MM.1S (cell line): ENCODE data around the gene COA8.

ENCODE experiments used
- DNase-seq: peaks from one replicate; pipeline ENCODE4 v3.0.0-alpha.2; 2015
- H2AFZ ChIP-seq: fragments of 300-600 bp; sonication (generic); 2 replicates; pipeline ENCODE4 v1.6.0; 2016; ENCODE audit warnings: antibody characterized with exemption, low read length
- H3F3A ChIP-seq: fragments of 300-600 bp; sonication (generic); 2 replicates; pipeline ENCODE4 v1.6.1; 2016; ENCODE audit warnings: mild to moderate bottlenecking, antibody characterized with exemption, low read length, moderate library complexity, mixed read lengths; ENCODE audit not compliant: insufficient read depth
- H3K27ac ChIP-seq: fragments of 300-600 bp; sonication (generic); 2 replicates; pipeline ENCODE4 v1.5.1; 2016; ENCODE audit warnings: mild to moderate bottlenecking, low read length
- H3K27me3 ChIP-seq: fragments of 300-600 bp; sonication (generic); replicated peaks from 2 replicates; pipeline ENCODE4 v1.6.0; 2016; ENCODE audit warnings: low read length; ENCODE audit not compliant: insufficient read depth
- H3K36me3 ChIP-seq: fragments of 300-600 bp; sonication (generic); replicated peaks from 2 replicates; pipeline ENCODE4 v1.6.1; 2016; ENCODE audit warnings: mild to moderate bottlenecking, low read length, mixed read lengths; ENCODE audit not compliant: insufficient read depth
- H3K4me1 ChIP-seq: fragments of 300-600 bp; sonication (generic); 2 replicates; pipeline ENCODE4 v1.6.1; 2016; ENCODE audit warnings: low read length, mixed read lengths
- H3K4me2 ChIP-seq: fragments of 300-600 bp; sonication (generic); 2 replicates; pipeline ENCODE4 v1.6.0; 2016; ENCODE audit warnings: low read depth, low read length
- H3K4me3 ChIP-seq: fragments of 300-600 bp; sonication (generic); 2 replicates; pipeline ENCODE4 v1.5.1; 2016; ENCODE audit warnings: low read length, mixed read lengths
- H3K79me2 ChIP-seq: fragments of 300-600 bp; sonication (generic); 2 replicates; pipeline ENCODE4 v1.6.1; 2016; ENCODE audit warnings: mixed run types, low read length, mixed read lengths
- H3K9ac ChIP-seq: fragments of 300-600 bp; sonication (generic); 2 replicates; pipeline ENCODE4 v1.6.1; 2016; ENCODE audit warnings: low read length, mixed read lengths
- H3K9me2 ChIP-seq: fragments of 300-600 bp; sonication (generic); replicated peaks from 2 replicates; pipeline ENCODE4 v1.6.1; 2016; ENCODE audit warnings: mild to moderate bottlenecking, low read length, mixed read lengths; ENCODE audit not compliant: insufficient read depth
- H3K9me3 ChIP-seq: fragments of 300-600 bp; sonication (generic); replicated peaks from 2 replicates; pipeline ENCODE4 v1.6.1; 2016; ENCODE audit warnings: mild to moderate bottlenecking, low read length, mixed read lengths; ENCODE audit not compliant: insufficient read depth
- H4K20me1 ChIP-seq: fragments of 300-600 bp; sonication (generic); 2 replicates; pipeline ENCODE4 v1.6.1; 2016; ENCODE audit warnings: mild to moderate bottlenecking, low read length, moderate library complexity, mixed read lengths; ENCODE audit not compliant: insufficient read depth
- CTCF ChIP-seq: fragments of 300-600 bp; sonication (generic); IDR thresholded peaks from 2 replicates; pipeline ENCODE4 v1.5.1; 2016; ENCODE audit warnings: antibody characterized with exemption, low read length, mixed read lengths
- EZH2 ChIP-seq: fragments of 300-600 bp; sonication (generic); optimal IDR thresholded peaks from 2 replicates; pipeline ENCODE3; 2017; ENCODE audit warnings: low read depth, mild to moderate bottlenecking, antibody characterized with exemption, low read length, mixed read lengths
- EZH2phosphoT487 ChIP-seq: fragments of 300-600 bp; sonication (generic); IDR thresholded peaks from 2 replicates; pipeline ENCODE4 v1.6.1; 2018; ENCODE audit warnings: antibody characterized with exemption, low read length

Gene COA8

DNA sequence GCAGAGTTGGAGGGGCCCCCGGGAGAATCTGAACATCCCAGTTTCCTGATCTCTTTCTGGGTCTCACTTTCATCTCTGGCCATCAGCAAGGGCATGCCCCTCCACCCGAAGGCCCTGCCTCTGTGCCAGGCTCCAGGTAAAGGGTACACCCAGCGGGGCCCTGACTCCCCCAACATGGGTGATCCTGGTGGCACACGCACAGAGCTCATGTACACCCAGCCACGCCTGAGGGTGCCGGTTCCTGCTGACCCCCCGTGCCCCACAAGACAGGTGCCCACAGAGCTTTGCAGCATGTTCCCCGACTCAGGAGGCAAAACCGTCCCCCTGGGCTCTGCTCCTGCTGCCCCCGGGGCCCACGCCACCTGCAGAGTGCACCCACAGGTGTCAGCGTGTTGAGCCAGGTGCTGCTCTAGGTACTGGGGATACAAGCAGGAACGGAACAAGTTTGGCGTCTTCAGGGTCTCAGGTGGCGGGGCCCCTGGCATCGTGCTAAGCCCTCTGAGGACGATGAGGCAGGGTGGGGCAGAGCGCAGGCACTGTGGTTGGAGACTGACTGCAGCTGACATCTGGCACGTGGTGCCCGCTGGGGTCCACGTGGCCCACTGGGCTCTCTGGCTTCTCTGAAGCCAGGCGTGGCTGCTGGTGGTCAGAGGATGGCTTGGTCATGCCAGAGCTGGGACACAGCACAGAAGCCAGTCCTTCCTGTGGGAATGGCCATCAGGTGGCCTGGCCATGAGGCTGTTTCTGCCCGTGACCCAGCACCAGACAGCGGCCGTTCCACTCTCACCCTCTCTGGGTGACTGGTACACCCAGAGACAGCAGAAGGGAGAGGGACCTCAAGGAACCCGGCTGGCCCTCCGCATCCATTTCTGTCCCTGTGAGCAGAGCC lies 14.1 kb upstream of the COA8 start:
- Histone ChIP-seq H3K9me2 (no peaks in the 10 kb centered on the region), H3K27ac (no peak overlapping the region), H3K27me3 (no peaks in the 10 kb centered on the region), H3K79me2 (no peaks in the 10 kb centered on the region), H3K36me3 (no peaks in the 10 kb centered on the region), H2AFZ (no peak overlapping the region), H3F3A (no peaks in the 10 kb centered on the region), H3K9me3 (no peaks in the 10 kb centered on the region), H3K4me2 (no peak overlapping the region), H3K4me1 (no peaks in the 10 kb centered on the region), H3K4me3 (no peak overlapping the region), H3K9ac (no peak overlapping the region), H4K20me1 (no peaks in the 10 kb centered on the region)
- no peak for TF ChIP-seq EZH2phosphoT487
- TF ChIP-seq CTCF, result no peak
- no peak for TF ChIP-seq EZH2
- no peak for DNase-seq

DNA sequence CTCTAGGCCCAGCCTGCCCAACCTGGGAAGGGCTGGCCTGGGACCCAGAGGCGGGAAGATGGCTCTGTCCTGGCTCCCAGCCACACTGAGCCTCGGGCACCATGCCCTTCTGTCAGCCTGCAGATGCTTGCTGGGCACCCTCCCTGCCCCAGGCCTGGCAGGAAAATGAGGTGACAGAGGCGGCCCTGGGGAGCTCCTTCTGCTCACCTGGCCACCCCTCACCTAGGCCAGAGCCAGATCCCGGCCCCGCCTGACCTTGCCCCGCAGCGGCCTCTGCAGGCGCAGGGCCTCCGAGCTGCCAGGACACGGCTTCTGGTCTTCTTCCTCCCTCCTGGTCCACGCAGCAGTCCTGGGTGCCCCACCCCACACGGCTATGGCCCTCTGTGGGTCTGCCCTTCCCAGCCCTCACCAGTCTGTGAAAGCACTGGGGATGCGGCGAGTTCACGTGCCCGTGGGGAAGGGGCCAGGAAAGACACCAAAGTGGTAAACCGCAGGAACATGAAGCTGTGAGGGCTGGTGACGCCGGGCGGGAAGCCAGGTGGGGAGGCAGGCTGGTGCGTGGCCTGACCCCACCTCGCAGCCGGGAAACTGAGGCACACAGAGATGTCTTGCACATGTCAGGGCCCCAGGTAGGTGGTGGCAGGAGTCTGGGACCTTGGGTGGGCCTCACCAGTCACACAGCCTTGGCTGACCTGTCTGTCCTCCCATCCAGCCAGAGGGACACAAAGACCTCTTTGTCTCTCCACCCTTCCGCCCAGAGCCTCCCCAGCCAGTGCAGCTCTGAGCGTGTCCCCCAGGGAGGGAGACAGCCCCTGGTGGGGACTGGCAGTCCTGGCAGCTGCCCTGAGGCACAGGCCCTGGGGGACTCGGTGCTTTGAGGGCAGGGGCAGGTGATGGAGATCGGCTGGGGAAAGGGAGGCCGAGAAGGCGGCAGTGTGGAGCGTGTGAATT lies 13.1 kb upstream of the COA8 start:
- Histone ChIP-seq H3K9me2 (no peaks in the 10 kb centered on the region), H3F3A (no peaks in the 10 kb centered on the region), H3K79me2 (no peaks in the 10 kb centered on the region), H3K4me1 (no peaks in the 10 kb centered on the region), H2AFZ (no peak overlapping the region), H4K20me1 (no peaks in the 10 kb centered on the region), H3K9me3 (no peaks in the 10 kb centered on the region), H3K9ac (no peak overlapping the region), H3K27ac (no peak overlapping the region), H3K36me3 (no peaks in the 10 kb centered on the region), H3K4me3 (no peak overlapping the region), H3K27me3 (no peaks in the 10 kb centered on the region), H3K4me2 (no peak overlapping the region)
- TF ChIP-seq EZH2phosphoT487, result no peak
- TF ChIP-seq CTCF, result no peak
- TF ChIP-seq EZH2, result no peak
- no peak for DNase-seq

DNA sequence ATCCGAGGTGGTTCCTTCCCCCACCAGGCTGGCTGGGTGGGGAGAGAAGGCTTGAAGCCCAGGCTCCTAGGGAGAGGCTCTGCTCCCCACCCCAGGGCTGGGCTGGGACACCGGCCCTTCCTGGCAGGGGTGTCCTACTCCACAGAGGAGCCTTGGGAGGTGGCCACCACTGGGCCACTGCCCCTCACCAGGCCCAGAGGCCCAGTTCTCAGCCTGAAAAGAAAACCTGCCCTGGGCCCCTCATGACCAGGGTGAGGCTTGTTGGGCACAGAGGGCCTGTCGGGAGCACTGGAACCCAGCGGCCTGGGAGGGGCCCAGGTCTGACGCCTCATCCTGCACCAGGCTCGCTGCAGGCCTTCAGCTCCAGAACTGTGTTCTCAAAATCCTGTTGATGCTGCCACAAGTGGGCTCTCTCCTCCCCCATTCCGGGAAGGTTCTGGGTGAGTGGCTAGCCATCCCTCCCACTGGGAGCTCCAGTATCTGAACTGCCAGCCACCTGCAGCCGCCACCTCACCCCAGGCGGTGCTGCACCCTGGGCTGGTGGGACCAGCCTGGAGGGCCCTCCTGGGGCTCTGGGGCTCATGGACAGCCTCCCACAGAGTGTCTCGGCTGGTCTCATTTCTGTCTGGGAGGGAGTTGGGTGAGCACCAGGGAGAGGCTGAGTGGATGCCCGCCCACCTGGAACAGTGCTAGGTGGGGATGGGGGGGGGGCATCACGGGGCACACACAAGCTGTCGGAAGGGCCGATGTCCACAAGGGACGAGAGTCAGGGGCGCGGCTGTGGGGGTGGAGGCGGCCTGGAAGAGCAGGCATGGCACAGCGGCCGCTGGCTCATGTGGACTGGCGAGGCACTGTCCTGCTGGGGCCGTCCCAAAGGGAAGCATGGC lies 12.1 kb upstream of the COA8 start:
- Histone ChIP-seq H4K20me1 (no peaks in the 10 kb centered on the region), H3F3A (no peaks in the 10 kb centered on the region), H3K9ac (no peak overlapping the region), H3K4me2 (no peak overlapping the region), H3K36me3 (no peaks in the 10 kb centered on the region), H3K4me3 (no peak overlapping the region), H2AFZ (no peak overlapping the region), H3K27me3 (no peaks in the 10 kb centered on the region), H3K9me2 (no peaks in the 10 kb centered on the region), H3K4me1 (no peaks in the 10 kb centered on the region), H3K9me3 (no peaks in the 10 kb centered on the region), H3K27ac (no peak overlapping the region), H3K79me2 (no peaks in the 10 kb centered on the region)
- TF ChIP-seq CTCF (no peak), EZH2phosphoT487 (no peak), EZH2 (no peak)
- no peak for DNase-seq
